Mesothelial cell of epicardium (in vitro differentiated cells): Measurements from ENCODE around the gene ARRDC2. TPM values are rescaled to one million over a fixed set of nuclear protein-coding genes. Genes with fewer than 3 reads are reported as not detected.
"Not testable (repeated sequence)": the region's sequence is repeated elsewhere in the genome, so short reads cannot be mapped to it uniquely, and the experiment has no call there.

Experiments
- DNase-seq, 2 experiments: peaks; one replicate each; pipeline ENCODE4 v3.0.0; 2021; ENCODE audit warnings: low spot score in 2 of 2; ENCODE audit not compliant: unreplicated experiment in 2 of 2
- H3K27ac Mint-ChIP-seq: 2 replicates; pipeline ENCODE4 v1.8.0; 2021; ENCODE audit warnings: mixed read lengths
- H3K27me3 Mint-ChIP-seq: 2 replicates; pipeline ENCODE4 v1.8.0; 2021; ENCODE audit warnings: low read depth, mixed read lengths
- H3K36me3 Mint-ChIP-seq: 2 replicates; pipeline ENCODE4 v1.8.0; 2021; ENCODE audit warnings: mixed read lengths
- H3K4me1 Mint-ChIP-seq: 2 replicates; pipeline ENCODE4 v1.8.0; 2021; ENCODE audit warnings: mixed read lengths
- H3K4me3 Mint-ChIP-seq: 2 replicates; pipeline ENCODE4 v1.8.0; 2021; ENCODE audit warnings: mild to moderate bottlenecking, moderate library complexity, mixed read lengths
- H3K9me3 Mint-ChIP-seq: 2 replicates; pipeline ENCODE4 v1.8.0; 2021; ENCODE audit warnings: mixed read lengths
- total RNA-seq: library from RNA; stranded (reverse); gene quantifications from 3 replicates; pipeline ENCODE4 v1.2.1, GENCODE V29; 2021
- TF ChIP-seq, protein P1 (sequence below): fragments of 200-600 bp; sonication (generic); IDR thresholded peaks from one replicate; pipeline ENCODE4 v1.5.0; 2021; ENCODE audit warnings: antibody characterized with exemption; ENCODE audit not compliant: unreplicated experiment

Gene ARRDC2
- total RNA-seq, 1 donor from 2014 or later = 4.0 TPM

DNA sequence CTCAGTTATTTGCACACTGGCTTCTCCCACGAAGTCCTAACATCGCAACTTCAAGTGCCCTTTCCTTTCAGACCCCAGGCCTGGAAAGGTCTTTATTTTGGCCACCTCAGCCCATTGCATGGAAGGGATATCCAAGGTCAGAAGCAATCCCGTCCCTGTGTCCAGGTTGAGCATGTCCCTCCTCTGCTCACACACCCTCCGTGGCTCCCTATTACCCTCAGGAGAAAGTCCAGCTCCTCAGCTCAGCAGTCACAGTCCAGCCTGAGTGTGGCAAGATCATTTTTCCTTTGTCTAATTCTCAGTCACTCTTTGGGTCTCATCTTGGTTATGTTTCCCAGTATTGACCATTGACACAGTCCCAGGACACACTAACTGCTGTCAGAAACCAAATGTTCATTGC, 19.2 kb downstream of the ARRDC2 start:
- Mint-ChIP-seq H3K27me3 (peaks cover 10% of the 10 kb centered on the region), H3K4me3 (no peak overlapping the region), H3K27ac (no peak overlapping the region), H3K36me3 (no peaks in the 10 kb centered on the region), H3K4me1 (no peaks in the 10 kb centered on the region), H3K9me3 (no peaks in the 10 kb centered on the region)
- DNase-seq = no peak
- TF ChIP-seq, protein P1, sequence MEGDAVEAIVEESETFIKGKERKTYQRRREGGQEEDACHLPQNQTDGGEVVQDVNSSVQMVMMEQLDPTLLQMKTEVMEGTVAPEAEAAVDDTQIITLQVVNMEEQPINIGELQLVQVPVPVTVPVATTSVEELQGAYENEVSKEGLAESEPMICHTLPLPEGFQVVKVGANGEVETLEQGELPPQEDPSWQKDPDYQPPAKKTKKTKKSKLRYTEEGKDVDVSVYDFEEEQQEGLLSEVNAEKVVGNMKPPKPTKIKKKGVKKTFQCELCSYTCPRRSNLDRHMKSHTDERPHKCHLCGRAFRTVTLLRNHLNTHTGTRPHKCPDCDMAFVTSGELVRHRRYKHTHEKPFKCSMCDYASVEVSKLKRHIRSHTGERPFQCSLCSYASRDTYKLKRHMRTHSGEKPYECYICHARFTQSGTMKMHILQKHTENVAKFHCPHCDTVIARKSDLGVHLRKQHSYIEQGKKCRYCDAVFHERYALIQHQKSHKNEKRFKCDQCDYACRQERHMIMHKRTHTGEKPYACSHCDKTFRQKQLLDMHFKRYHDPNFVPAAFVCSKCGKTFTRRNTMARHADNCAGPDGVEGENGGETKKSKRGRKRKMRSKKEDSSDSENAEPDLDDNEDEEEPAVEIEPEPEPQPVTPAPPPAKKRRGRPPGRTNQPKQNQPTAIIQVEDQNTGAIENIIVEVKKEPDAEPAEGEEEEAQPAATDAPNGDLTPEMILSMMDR = no peak

DNA sequence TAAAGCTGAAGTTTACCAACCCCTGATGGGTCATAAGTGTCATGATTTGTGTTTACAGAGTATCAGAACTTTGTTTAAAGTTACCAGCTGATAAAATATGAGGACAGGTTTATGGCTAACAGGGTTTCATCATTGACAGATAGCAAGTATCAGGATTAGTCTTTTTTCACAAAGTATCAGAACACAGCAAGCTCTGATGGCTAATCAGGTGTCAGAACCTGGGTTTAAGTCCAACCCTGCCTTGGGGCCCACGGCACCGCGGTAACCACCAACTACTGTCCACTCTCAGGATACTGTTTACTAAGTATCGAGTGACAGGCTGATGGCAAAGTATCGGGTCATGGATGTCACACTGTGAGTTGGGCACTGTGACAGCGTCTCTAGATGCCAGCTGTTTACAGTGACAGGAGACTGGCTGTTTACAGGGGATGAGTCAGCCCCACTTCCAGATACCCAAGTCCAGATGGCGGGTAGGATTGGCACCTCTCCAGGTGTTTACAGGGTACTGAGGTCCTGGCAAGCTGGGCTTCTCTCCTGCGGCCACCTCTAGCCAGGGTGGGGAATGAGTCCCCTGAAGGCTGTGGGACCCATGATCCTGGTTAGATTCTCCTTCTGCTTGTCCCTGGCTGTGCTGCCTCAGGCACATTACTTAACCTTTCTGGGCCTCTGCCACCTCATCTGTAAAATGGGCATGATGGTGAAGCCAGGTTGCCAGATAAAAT, 21.8 kb downstream of the ARRDC2 start:
- H3K27ac Mint-ChIP-seq = no peak overlapping the region
- peaks cover 14% of the 10 kb centered on the region for H3K27me3 Mint-ChIP-seq

DNA sequence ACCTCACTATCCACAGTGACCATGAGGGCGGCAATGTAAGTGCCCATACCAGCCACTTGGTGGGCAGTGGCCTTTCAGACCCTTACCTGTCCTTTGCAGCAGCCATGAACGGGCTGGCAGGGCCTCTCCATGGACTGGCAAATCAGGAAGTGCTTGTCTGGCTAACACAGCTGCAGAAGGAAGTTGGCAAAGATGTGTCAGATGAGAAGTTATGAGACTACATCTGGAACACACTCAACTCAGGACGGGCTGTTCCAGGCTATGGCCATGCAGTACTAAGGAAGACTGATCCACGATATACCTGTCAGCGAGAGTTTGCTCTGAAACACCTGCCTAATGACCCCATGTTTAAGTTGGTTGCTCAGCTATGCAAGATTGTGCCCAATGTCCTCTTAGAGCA, 23.4 kb downstream of the ARRDC2 start:
- DNase-seq, H3K36me3 Mint-ChIP-seq, H3K4me3 Mint-ChIP-seq, H3K27ac Mint-ChIP-seq, H3K9me3 Mint-ChIP-seq, H3K4me1 Mint-ChIP-seq: not testable (repeated sequence)
- peaks cover 14% of the 10 kb centered on the region for H3K27me3 Mint-ChIP-seq

More for the DNA sequence above, 21.8 kb downstream of the ARRDC2 start:
- Mint-ChIP-seq H3K36me3 (no peaks in the 10 kb centered on the region), H3K4me3 (no peak overlapping the region), H3K9me3 (no peaks in the 10 kb centered on the region), H3K4me1 (no peaks in the 10 kb centered on the region)
- TF ChIP-seq, protein P1 = no peak
- DNase-seq = no peak

DNA sequence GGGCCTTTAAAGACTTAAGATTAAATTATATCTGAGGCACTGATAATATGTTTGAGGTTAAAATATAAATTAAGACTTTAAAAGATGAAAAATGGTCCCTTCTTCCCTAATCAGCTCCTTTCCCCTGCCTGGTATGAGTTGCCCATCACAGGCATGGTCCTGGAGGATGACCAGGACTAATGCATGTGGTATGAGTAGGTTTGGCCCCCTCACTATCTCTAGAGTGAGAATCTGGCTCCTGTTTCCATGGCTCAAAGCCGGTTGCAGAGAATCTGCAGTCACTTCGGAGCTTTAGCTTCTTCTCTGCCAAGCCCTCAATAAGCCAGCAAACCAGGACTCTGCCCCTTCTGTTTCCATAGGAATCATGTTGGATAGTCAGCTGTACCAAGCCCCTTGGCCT, 24.1 kb downstream of the ARRDC2 start:
- not testable (repeated sequence) for H3K4me3 Mint-ChIP-seq, H3K36me3 Mint-ChIP-seq, H3K27ac Mint-ChIP-seq, DNase-seq, H3K9me3 Mint-ChIP-seq, H3K4me1 Mint-ChIP-seq
- peaks cover 14% of the 10 kb centered on the region for H3K27me3 Mint-ChIP-seq

DNA sequence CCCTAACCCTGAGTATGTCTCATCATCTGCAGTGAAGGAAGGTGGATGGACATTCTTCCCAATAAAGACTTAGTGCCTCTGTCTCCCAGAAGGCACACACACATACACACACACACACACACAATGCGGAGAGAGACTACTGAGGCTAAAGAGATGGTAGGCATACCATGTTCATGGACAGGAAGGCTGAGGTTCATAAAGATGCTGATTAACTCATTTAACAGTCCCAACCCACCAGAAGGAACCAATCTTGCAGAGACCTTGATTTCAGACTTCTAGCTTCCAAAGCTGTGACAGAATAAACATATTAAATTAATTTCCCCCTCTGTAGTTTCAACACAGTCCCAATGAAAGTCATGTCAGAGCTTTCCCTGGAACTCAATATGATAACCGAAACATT, 33.1 kb downstream of the ARRDC2 start:
- DNase-seq = no peak
- peaks cover 33% of the 10 kb centered on the region for H3K27me3 Mint-ChIP-seq
- TF ChIP-seq, protein P1 = no peak
- no peak overlapping the region for H3K4me3 Mint-ChIP-seq
- H3K27ac Mint-ChIP-seq = no peak overlapping the region
- H3K36me3 Mint-ChIP-seq = no peaks in the 10 kb centered on the region
- H3K9me3 Mint-ChIP-seq = no peaks in the 10 kb centered on the region
- H3K4me1 Mint-ChIP-seq = peaks cover 4% of the 10 kb centered on the region

DNA sequence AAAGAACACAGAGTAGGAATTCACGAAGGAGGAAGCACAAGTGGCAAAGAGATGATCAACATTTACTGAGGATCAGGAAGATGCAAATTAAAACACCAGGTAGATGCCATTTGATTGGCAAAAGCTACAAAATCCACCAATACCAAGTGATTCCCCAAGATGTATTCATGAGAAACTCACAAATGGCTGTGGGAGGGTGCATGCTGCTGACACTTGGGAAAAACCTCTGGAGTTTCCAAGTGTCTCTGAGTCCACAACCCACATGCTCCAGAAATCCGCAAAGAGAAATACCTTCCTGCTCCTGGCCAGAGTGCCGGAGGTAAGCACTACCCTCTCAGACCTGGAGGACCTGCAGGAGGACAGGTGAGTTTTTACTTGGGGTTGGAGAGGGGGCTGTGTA, 35.7 kb downstream of the ARRDC2 start:
- no peaks in the 10 kb centered on the region for H3K36me3 Mint-ChIP-seq

More for the DNA sequence above, 35.7 kb downstream of the ARRDC2 start:
- TF ChIP-seq, protein P1 = no peak
- no peak overlapping the region for H3K27ac Mint-ChIP-seq
- no peak overlapping the region for H3K4me3 Mint-ChIP-seq
- H3K9me3 Mint-ChIP-seq = no peaks in the 10 kb centered on the region
- H3K27me3 Mint-ChIP-seq = peaks cover 33% of the 10 kb centered on the region
- DNase-seq = no peak
- H3K4me1 Mint-ChIP-seq = peaks cover 4% of the 10 kb centered on the region
